ENCODE data around the gene NCK1.

DNA sequence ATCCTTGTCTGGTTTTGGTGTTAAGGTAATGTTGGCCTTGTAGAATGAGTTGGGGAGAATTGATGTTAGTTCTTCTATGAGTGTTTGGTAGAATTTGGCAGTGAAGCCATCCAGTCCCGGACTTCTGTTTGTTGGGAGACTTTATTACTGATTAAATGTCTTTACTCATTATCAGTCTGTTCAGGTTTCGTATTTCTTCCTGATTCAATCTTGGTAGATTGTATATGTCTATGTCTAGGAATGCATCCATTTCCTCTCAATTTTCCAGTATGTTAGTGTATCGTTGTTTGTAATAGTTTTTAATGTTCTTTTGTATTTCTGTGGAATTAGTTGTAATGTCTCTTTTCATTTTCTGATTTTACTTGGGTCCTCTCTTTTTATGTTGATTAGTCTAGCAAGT, 39.4 kb downstream of the NCK1 start:
- TF ChIP-seq, protein P1, sequence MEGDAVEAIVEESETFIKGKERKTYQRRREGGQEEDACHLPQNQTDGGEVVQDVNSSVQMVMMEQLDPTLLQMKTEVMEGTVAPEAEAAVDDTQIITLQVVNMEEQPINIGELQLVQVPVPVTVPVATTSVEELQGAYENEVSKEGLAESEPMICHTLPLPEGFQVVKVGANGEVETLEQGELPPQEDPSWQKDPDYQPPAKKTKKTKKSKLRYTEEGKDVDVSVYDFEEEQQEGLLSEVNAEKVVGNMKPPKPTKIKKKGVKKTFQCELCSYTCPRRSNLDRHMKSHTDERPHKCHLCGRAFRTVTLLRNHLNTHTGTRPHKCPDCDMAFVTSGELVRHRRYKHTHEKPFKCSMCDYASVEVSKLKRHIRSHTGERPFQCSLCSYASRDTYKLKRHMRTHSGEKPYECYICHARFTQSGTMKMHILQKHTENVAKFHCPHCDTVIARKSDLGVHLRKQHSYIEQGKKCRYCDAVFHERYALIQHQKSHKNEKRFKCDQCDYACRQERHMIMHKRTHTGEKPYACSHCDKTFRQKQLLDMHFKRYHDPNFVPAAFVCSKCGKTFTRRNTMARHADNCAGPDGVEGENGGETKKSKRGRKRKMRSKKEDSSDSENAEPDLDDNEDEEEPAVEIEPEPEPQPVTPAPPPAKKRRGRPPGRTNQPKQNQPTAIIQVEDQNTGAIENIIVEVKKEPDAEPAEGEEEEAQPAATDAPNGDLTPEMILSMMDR (IDR thresholded peaks at IDR 0.05; ENCODE audit: low read depth, low read length, poor library complexity, severe bottlenecking), result no peak
- TF ChIP-seq EZH2phosphoT487 (IDR thresholded peaks at IDR 0.05; ENCODE audit: borderline replicate concordance, low read length), result no peak
